Occipital lobe (tissue), 2 donors: Measurements from ENCODE around the gene BABAM2. TPM values are rescaled to one million over a fixed set of nuclear protein-coding genes. Genes with fewer than 3 reads are reported as not detected.
"Not testable (repeated sequence)": the region's sequence is repeated elsewhere in the genome, so short reads cannot be mapped to it uniquely, and the experiment has no call there.

Experiments used
- DNase-seq: peaks from one replicate; lab custom pipeline; 2025; lab: John Stamatoyannopoulos, UW
- total RNA-seq: library from RNA; depleted of rRNA; stranded (reverse); fragments of >200 nt; gene quantifications from one replicate; pipeline ENCODE4 v1.2.3, GENCODE V29; 2014

The BABAM2 gene
- total RNA-seq, 1 donor from 2014 or later = 13.4 TPM

DNA sequence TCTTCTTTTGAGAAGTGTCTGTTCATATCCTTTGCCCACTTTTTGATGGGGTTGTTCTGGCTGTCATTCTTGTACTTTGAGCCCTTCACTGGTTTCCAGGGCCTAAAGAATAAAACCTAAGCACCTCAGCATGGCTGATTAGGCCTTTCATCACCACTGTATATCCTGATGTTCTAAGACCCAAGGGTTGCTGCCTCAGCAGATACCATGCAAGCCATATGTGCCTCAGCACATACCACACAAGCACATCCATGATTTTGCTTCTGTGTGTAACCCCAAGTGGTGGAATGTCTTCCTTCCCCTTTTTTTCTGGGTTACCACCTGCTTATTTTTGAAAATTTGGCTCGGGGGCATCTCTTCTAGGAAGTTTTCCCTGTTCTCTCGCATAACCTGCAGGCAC, 11.7 kb upstream of the BABAM2 start:
- DNase-seq = no peak

DNA sequence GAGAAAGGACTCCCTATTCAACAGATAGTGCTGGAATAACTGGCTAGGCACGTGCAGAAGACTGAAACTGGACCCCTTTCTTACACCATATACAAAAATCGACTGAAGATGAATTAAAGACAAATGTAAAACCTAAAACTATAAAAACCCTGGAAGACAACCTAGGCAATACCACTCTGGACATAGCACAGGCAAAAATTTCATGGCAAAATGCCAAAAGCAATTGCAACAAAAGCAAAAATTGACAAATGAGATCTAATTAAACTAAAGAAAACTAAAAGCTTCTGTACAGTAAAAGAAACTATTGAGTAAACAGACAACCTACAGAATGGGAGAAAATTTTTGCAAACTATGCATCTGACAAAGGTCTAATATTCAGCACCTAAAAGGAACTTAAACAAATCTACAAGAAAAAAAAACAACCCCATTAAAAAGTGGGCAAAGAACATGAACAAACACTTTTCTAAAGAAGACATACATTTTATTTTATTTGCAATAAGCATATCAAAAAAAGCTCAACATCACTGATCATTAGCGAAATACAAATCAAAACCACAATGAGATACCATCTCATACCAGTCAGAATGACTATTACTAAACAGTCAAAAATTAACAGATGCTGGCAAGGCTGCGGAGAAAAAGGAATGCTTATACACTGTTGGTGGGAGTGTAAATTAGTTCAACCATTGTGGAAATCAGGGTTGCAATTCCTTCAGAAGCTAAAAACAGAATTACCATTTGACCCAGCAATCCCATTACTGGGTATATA, 8.5 kb upstream of the BABAM2 start:
- DNase-seq = not testable (repeated sequence)

DNA sequence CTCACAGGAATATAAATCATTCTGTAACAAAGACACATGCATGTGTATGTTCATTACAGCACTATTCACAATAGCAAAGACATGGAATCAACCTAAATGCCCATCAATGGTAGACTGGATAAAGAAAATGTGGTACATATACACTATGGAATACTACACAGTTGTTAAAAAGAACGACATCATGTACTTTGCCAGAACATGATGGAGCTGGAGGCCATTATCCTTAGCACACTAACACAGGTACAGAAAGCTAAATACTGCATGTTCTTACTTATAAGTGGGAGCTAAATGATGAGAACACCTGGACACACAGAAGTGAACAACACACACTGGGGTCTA, 8.0 kb upstream of the BABAM2 start:
- not testable (repeated sequence) for DNase-seq

DNA sequence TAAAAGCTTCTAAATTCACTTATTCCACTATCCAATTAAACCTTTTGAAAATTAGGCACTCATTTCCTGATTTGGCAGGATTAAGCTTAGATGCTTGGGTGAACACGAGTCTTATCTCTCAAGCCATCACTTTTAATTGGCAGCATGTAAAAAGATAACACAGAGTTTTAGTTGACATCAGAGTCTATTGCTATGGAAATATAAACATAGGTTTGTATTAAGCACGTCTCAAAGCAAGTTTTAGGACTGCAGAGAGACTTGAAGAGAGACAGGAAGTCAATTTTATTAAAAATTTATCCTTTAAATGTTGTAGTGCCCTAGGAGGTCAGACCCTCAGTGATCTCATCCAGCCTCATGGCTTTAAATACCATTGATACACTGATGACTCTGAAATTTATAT, 5.9 kb upstream of the BABAM2 start:
- no peak for DNase-seq

DNA sequence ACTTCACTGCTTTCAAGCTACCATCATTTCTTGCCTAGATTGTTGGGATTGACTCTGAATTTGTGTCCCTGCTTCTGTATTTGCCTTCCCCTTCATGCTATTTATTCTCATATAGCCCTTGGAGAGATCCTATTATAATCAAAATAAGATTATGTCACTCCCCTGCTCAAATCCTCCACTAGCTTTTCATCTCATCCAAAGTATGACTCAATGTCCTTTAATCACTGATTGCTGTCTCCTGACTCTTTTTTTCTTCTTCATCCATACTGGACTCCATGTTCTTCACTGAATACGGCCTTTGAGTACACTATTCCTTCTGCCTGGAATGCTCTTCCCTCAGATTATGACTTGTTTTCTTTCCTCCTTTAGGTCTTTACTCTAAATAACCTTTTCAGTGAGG, 5.3 kb upstream of the BABAM2 start:
- no peak for DNase-seq

DNA sequence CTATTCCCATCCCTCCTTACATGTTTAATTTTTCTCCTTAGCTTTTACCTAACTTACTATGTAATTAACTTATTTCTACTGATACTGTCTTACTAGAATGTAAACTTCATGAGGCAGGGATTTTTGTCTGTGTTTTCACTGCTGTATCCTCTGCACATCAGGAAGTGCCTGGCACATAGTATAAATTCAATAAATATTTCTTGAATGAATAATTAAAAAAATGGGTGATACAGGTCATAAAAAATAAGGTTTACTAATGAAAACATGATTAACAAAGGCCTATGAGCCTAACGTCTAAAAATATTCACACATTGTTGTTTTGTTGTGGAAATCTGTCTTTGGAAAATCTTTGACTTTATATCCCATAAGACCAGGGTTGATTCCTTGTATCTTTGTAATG, 4.9 kb upstream of the BABAM2 start:
- DNase-seq = no peak

DNA sequence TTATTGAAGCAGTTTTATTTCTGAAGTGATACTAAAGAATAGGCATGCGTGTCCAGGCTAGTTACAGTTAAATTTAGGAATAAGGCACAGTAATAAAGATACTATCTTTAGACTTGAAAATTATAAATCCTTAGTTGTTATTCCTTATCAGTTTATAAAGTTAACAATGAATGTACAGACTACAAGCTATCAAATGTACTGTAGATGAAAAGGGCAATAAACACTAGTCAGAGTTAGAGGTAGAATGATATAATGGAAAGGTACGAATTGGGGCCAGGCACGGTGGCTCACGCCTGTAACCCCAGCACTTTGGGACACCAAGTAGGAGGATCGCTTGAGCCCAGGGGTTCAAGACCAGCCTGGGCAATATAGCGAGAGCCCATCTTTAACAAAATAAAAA, 4.2 kb upstream of the BABAM2 start:
- DNase-seq = no peak

DNA sequence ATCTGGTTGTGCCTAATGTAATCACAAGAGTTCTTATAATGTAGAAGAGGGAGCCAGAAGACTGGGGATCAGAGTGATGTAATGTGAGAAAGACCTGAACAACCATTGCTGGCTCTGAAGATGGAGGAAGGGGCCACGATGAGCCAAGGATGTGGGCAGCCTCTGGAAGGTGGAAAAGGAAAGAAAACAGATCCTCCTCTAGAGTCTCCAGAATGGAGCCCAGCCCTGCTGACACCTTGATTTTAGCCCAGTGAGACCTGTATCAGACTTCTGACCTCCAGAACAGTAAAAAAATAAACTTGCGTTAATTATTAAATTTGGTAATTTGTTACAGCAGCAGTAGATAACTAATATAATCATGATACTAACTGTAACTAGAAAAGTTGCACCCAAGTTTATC, 3.4 kb upstream of the BABAM2 start:
- DNase-seq = no peak

DNA sequence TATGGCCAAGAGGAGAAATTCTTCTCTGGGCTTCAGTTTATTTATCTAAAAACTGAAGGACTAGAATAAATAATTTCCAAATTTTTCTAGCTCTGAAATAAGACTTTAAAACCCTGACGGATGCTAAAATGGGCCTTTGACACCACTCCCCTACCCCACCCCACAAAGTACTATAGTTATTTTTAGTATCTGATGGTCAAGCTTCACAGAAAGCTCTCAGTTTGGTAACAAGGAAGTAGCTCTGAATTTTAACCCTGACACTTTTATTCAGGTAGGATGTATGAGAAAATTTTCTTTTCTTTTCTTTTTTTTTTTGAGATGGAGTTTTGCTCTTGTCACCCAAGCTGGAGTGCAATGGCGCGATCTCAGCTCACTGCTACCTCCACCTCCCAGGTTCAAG, 2.7 kb upstream of the BABAM2 start:
- no peak for DNase-seq

DNA sequence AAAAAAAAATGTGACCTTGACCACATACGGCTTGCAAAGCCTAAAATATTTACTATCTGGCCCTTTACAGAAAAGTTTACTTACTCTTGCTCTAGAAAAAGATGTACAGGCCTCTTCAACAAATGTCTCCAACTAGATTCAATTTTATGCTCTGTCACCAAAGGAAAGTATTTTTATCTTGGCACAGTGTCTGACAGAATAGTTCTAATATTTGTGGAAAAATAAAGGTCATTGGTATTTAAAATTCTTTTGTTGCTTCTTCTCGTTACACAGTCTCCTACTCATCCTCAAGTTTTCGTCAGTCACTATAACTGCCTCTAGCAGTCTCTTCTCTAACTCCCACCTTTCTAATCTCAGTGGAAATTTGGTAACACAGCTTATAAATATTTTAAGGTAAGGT, 1.7 kb upstream of the BABAM2 start:
- no peak for DNase-seq

DNA sequence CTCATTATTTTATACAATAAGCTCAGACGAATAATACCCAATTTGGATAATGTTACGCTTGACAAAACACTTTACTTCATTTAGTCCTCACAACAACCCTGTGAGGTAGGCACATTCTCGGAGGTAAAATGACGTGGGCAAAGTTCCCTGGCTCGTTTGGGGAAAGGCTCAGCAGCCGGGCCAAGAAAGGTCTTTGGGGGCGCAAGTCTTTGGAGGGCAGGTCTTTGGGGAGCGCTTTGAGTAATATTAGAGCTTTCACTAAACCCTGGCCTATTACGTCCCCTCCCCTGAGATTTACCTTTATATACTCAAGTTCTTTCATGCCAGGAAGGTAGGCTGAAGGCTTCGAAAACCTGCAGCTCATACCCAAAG, 769 bp upstream of the BABAM2 start:
- no peak for DNase-seq

DNA sequence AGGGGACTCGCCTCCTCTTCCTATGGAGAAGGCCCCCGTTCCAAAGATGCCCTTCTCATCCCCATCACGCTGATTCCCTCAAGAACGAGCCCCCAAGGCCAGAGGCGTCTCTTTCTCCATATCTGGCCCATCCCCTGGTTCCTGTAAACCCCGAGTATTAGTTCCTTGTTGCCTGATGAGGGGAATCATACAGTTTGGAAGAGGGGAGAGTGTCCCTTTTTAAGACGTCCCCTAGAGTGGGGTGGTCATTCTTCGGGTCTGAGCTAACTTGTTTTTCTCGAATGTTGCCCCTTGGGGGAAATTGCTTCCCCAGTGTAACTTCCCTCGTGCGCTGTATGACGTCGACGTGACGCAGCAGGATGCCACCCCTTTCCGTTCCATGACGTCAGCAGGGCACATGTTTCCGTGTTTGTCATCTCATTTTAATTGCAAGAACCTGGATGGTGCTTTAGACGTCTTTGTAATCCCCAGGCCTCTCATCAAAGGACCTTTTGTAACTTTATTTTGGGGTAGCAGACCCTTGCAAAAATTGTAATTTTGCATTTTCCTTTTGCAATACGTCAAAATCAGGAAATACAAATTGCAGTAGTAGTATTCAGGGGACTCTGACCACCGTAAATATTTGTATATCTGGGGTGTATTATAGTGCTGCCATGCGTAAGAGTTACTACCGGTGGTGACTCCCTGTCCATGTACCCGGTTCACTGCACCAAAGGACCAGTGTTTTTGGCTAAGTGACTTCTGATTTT, 569 bp downstream of the BABAM2 start:
- DNase-seq = peak; percentile 22

DNA sequence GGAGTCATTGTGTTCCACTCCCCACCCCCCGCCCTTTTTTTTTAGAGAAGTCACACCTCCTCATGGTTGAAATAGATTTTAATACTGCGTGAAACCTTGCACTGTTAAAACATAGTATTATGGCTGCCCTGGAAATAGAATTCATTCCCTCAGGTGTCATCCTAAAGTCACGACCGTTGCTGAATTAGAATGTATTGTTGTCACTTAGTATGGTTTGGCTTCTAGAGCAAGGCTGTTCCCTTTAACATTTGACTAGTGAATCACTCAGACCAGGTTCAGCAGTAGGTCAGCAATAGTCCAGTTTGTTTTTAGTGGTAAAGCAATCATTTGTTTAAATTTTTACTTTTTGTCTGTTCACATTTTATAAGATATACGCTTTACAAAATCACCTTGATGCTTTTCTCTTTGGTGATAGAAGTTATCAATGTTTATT, 1.2 kb downstream of the BABAM2 start:
- DNase-seq = no peak

DNA sequence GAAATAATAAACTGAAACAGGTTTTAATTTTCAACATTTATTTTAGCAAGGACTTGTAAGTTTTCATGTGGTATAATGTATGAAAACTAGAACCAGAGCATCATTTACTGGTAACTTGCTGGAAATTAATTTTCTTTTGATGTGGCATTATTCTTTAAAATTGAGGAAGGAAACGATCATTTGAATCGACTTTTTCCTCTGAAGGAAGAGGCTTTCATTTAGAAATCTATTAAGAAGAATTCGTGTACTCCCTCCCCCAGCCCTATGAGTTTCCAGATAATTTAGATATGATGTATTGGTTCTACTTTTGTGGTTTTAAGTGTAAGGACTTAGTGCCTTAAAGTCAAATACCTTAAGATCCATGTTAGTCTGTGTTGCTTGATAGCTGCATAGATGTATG, 2.5 kb downstream of the BABAM2 start:
- no peak for DNase-seq

DNA sequence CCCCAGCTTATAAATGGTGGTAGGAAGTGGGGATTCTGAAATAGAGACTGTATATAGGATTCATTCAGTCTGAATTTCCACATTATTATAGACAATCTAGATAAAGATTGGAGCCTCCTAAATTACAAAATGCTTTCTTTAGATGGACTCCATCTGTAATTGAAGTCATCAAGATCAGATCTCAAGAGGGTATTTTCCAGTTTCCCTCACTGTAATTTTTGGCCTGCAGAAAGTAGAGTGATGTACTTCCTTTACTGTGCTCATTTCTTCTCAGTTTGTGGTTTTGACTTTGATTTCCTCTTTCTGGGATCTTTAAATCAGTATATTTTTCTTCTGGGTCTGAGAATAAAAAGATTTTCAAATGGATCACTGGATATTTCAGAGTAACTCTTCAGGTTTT, 7.2 kb downstream of the BABAM2 start:
- no peak for DNase-seq

DNA sequence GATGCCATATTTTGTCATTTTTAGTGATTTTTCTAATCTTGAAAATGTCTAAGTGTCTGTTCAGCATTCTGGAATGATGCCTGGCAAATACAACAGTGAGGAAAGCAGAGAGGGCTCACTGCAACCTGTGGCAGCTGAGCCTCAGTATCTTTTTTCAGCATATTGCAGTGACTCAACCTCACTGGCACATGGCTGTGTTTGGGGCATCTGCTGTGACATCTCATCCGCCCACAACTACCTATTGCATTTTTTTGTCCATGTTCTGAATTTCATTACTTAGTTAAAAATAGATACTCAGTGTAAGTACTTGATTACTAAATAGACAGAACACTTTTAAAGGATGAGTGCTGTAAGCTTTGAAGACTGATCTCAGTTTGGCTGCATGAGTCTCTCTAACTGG, 10.7 kb downstream of the BABAM2 start:
- peak; percentile 42 for DNase-seq

DNA sequence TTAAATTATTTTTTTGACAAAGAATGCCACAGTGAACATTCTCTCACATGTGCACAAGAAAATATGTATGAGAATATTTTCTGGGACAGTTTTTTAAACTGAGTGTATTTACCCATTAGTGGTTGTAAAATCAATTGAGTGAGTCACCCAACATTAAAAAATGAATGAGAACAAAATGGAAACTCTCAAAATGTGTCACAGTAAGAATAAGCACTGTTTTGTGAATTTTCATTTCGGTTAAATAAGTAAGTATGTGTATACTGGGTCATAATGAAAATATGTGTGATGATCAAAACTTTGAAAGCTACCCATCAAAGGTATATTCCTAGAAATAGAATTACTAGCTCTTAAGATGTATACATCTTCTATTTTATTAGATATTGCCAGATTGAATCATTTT, 11.6 kb downstream of the BABAM2 start:
- DNase-seq = no peak

DNA sequence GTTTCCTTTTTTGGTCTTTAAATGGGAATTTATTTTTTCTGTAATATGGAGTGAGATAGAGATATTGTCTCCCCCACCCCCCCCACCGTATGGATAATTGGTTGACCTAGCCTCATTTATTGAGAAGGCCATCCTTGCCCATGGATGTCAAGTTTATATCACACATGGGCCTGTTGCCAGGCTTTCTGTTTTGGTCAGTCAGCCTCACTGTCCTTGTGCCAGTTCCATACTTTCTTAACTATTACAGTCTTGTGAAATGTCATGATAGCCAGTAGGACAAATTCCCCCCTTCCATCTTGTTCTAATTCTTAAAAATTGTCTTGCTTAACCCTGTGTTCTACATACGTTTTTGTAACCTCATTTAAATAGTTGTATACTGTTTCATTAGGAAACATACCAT, 12.5 kb downstream of the BABAM2 start:
- DNase-seq = no peak

DNA sequence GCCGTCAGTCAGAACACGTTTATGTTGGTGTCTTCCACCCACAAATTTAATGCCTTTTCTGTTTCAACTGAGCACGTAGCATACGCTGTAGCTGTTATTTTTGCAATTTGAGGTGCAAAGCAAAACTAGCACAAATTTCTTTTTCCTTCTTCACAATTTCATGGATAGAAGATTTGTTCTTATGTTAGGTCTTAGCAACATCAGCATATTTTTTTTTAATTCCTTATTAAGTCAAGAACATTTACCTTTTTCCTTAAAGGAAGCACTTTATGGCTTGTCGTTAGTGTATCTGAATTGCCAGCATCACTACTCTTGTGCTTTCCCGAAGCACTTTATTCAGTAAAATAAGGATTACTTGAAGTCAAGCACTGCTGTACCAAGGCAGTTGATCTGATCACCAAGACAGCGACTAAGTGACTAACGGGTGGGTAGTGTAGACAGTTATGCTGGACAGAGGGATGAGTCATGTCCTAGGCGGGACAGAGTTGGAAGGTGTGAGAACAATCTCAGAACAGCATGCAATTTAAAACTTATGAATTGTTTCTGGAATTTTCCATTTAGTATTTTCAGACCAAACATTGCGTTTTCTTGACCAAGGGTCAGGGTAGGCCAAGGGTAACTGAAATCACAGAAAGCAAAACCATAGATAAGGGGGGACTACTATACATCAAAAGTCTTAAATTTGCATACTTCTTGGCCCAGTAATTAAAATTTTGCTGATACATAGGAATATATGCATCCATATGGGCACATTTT, 13.3 kb downstream of the BABAM2 start:
- DNase-seq = no peak

DNA sequence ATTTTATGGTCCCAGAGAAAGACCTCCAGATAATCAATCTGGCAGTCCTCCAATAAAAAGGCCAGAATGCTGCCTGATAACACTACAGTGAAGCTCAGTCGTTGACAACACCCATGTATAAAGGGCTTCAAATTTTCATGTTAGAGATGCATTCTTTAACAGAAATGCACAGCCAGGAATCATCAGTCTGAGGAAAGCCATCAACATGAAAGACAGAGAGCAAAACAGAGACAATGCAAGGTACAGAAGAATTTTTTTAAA, 13.8 kb downstream of the BABAM2 start:
- no peak for DNase-seq

DNA sequence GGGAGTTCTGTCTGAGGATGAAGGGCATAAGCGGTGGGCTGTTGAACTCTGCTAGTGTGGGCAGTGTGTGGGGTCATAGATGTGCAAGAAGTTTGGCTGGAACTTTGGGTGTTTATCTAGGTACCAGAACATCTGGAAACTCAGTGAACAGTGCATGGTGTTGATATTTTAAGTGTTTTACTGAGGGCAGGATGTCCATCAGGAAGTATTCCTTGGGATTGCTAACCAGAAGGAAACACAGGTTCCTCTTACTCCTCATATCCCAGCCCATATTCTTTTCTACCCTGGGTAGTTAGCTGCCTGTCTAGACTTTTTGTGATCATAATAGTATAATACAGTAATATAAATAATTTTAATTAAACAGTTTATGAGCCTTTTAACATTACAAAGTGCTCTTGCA, 15.5 kb downstream of the BABAM2 start:
- no peak for DNase-seq

DNA sequence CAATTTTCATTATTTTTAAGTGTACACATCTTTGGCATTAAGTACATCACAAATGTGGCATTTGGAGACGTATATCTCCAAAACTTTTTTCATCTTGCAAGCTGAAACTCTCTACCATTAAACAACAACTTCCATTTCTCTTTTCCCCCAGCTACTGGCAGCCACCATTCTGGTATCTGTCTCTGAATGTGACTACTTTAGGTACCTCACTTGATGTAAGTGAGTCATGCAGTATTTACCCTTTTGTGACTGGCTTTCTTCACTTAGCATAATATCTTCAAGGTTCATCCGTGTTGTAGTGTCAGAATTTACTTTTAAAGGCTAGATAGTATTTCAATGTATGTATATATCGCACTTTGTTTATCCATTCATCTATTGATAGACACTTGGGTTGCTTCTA, 17.0 kb downstream of the BABAM2 start:
- DNase-seq = no peak

DNA sequence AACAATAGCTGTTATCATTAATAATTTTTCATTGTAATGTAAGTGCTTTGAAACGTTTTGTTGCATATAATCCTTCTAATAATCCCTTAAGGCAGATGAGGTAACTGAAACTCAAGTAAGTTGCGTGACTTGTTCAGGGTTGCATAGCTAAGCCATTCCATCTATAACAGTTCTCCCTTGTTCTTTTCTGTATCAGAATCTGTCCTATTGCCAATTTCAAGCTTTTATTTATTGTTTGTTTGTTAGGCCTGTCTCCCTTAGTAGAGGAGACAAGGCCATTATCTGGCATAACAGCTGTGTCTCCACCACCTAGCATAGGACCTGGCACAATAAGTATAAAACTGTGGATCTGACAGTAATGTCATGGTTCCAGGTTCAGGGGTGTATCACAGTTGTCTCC, 19.4 kb downstream of the BABAM2 start:
- no peak for DNase-seq
